ENCODE measurements around the gene BOC. TPM values are rescaled to one million over a fixed set of nuclear protein-coding genes. Genes with fewer than 3 reads are reported as not detected.

The BOC gene
- total RNA-seq, 1 donor from 2014 or later = 20.2 TPM

GRCh38 chr3:113249601-113250000, 38.2 kb downstream of the BOC start:
- H2AFZ ChIP-seq (ENCODE audit: low read depth, low read length) = no peak overlapping the region
- H3K36me3 ChIP-seq (ENCODE audit: insufficient read depth, low read length) = no peaks in the 10 kb centered on the region
- H3K9ac ChIP-seq (ENCODE audit: low read length) = peak overlapping the region; percentile 1
- H3K9me3 ChIP-seq (ENCODE audit: insufficient read depth, low read depth, low read length) = no peaks in the 10 kb centered on the region
- no peak overlapping the region for H3K4me3 ChIP-seq (ENCODE audit: insufficient read depth, low read depth, low read length)
- peak overlapping the region; percentile 55 for H3K27ac ChIP-seq (ENCODE audit: low read depth, low read length)
- H4K20me1 ChIP-seq (ENCODE audit: insufficient read depth, low read length) = no peaks in the 10 kb centered on the region
- TF ChIP-seq CTCF (IDR thresholded peaks at IDR 0.05; ENCODE audit: insufficient read depth, low read depth, low read length) (no peak), EZH2 (IDR thresholded peaks at IDR 0.05; ENCODE audit: insufficient read depth, low read length) (no peak)
- Mint-ChIP-seq H3K9me3 (ENCODE audit: unreplicated experiment) (peaks cover 2% of the 10 kb centered on the region), H3K4me3 (ENCODE audit: unreplicated experiment) (no peak overlapping the region), H3K4me1 (ENCODE audit: low read depth, unreplicated experiment) (peaks cover 44% of the 10 kb centered on the region), H3K27ac (ENCODE audit: unreplicated experiment) (peak overlapping the region; percentile 10), H3K36me3 (ENCODE audit: low read depth, unreplicated experiment) (peaks cover 24% of the 10 kb centered on the region), H3K27me3 (ENCODE audit: low read depth, unreplicated experiment) (no peaks in the 10 kb centered on the region)
- no peak for FAIRE-seq
- H3K79me2 ChIP-seq (ENCODE audit: insufficient read depth, low read length) = no peaks in the 10 kb centered on the region
- DNase-seq (ENCODE audit: low read depth) = peak; percentile 71
- no peaks in the 10 kb centered on the region for H3K27me3 ChIP-seq (ENCODE audit: insufficient read depth, low read length)
- H3K4me2 ChIP-seq (ENCODE audit: low read length) = peak overlapping the region; percentile 76
- peaks cover 23% of the 10 kb centered on the region for H3K4me1 ChIP-seq (ENCODE audit: insufficient read depth, low read length)

GRCh38 chr3:113250566-113250965, 39.2 kb downstream of the BOC start:
- no peak overlapping the region for H3K4me3 ChIP-seq (ENCODE audit: insufficient read depth, low read depth, low read length)
- peaks cover 21% of the 10 kb centered on the region for H3K4me1 ChIP-seq (ENCODE audit: insufficient read depth, low read length)
- H3K36me3 ChIP-seq (ENCODE audit: insufficient read depth, low read length) = no peaks in the 10 kb centered on the region
- FAIRE-seq (no peak), DNase-seq (ENCODE audit: low read depth) (no peak)
- Mint-ChIP-seq H3K9me3 (ENCODE audit: unreplicated experiment) (peaks cover 2% of the 10 kb centered on the region), H3K36me3 (ENCODE audit: low read depth, unreplicated experiment) (peaks cover 24% of the 10 kb centered on the region), H3K27me3 (ENCODE audit: low read depth, unreplicated experiment) (no peaks in the 10 kb centered on the region), H3K4me3 (ENCODE audit: unreplicated experiment) (no peak overlapping the region), H3K27ac (ENCODE audit: unreplicated experiment) (no peak overlapping the region), H3K4me1 (ENCODE audit: low read depth, unreplicated experiment) (peaks cover 41% of the 10 kb centered on the region)
- H3K27ac ChIP-seq (ENCODE audit: low read depth, low read length) = no peak overlapping the region
- H3K4me2 ChIP-seq (ENCODE audit: low read length) = no peak overlapping the region
- no peaks in the 10 kb centered on the region for H3K79me2 ChIP-seq (ENCODE audit: insufficient read depth, low read length)
- no peak overlapping the region for H3K9ac ChIP-seq (ENCODE audit: low read length)
- no peak overlapping the region for H2AFZ ChIP-seq (ENCODE audit: low read depth, low read length)
- H4K20me1 ChIP-seq (ENCODE audit: insufficient read depth, low read length) = no peaks in the 10 kb centered on the region
- TF ChIP-seq CTCF (IDR thresholded peaks at IDR 0.05; ENCODE audit: insufficient read depth, low read depth, low read length) = no peak
- no peaks in the 10 kb centered on the region for H3K27me3 ChIP-seq (ENCODE audit: insufficient read depth, low read length)
- no peaks in the 10 kb centered on the region for H3K9me3 ChIP-seq (ENCODE audit: insufficient read depth, low read depth, low read length)

- Mint-ChIP-seq H3K4me1 (ENCODE audit: low read depth, unreplicated experiment) (peaks cover 32% of the 10 kb centered on the region), H3K4me3 (ENCODE audit: unreplicated experiment) (no peak overlapping the region), H3K9me3 (ENCODE audit: unreplicated experiment) (peaks cover 2% of the 10 kb centered on the region), H3K27me3 (ENCODE audit: low read depth, unreplicated experiment) (no peaks in the 10 kb centered on the region), H3K36me3 (ENCODE audit: low read depth, unreplicated experiment) (peaks cover 20% of the 10 kb centered on the region), H3K27ac (ENCODE audit: unreplicated experiment) (no peak overlapping the region)
- Histone ChIP-seq H3K4me2 (ENCODE audit: low read length) (no peak overlapping the region), H3K9me3 (ENCODE audit: insufficient read depth, low read depth, low read length) (no peaks in the 10 kb centered on the region), H3K79me2 (ENCODE audit: insufficient read depth, low read length) (no peaks in the 10 kb centered on the region), H3K9ac (ENCODE audit: low read length) (no peak overlapping the region), H4K20me1 (ENCODE audit: insufficient read depth, low read length) (no peaks in the 10 kb centered on the region), H3K27ac (ENCODE audit: low read depth, low read length) (no peak overlapping the region), H3K27me3 (ENCODE audit: insufficient read depth, low read length) (no peaks in the 10 kb centered on the region), H3K4me1 (ENCODE audit: insufficient read depth, low read length) (peaks cover 16% of the 10 kb centered on the region), H3K36me3 (ENCODE audit: insufficient read depth, low read length) (no peaks in the 10 kb centered on the region), H2AFZ (ENCODE audit: low read depth, low read length) (no peak overlapping the region), H3K4me3 (ENCODE audit: insufficient read depth, low read depth, low read length) (no peak overlapping the region)
- TF ChIP-seq CTCF (IDR thresholded peaks at IDR 0.05; ENCODE audit: insufficient read depth, low read depth, low read length) (no peak), EZH2 (IDR thresholded peaks at IDR 0.05; ENCODE audit: insufficient read depth, low read length) (no peak)
- FAIRE-seq (no peak), DNase-seq (ENCODE audit: low read depth) (no peak)
Observed at GRCh38 chr3:113251817-113252216, 40.5 kb downstream of the BOC start.
